Activated B cell treated with CpG ODN at 0.5 μM for 24 hours (primary cell): Measurements from ENCODE around the gene CERK. TPM values are rescaled to one million over a fixed set of nuclear protein-coding genes. Genes with fewer than 3 reads are reported as not detected.

ENCODE experiments used
- ATAC-seq: fragments of 200-7000 bp; cut with Tn5 transposase; one replicate; pipeline ENCODE4 v1.10.0; 2021; ENCODE audit warnings: low read depth, mild to moderate bottlenecking, moderate library complexity
- CTCF ChIA-PET: fragments of 350-600 bp; sonication (Branson Sonifier 250); formaldehyde crosslinking; loops from one replicate; lab custom pipeline; 2021; ENCODE audit warnings: antibody characterized with exemption; lab: Charles Lee
- POLR2A ChIA-PET: fragments of 350-600 bp; sonication (Branson Sonifier 250); formaldehyde crosslinking; loops from one replicate; lab custom pipeline; 2021; ENCODE audit warnings: antibody characterized with exemption; lab: Charles Lee
- DNase-seq: peaks from one replicate; pipeline ENCODE4 v3.0.0; 2022
- H3K27ac Mint-ChIP-seq: one replicate; pipeline ENCODE4 v1.8.0; 2020; ENCODE audit warnings: mixed read lengths
- H3K27me3 Mint-ChIP-seq: one replicate; pipeline ENCODE4 v1.8.0; 2021; ENCODE audit warnings: mixed read lengths
- H3K36me3 Mint-ChIP-seq: one replicate; pipeline ENCODE4 v1.8.0; 2021; ENCODE audit warnings: low read depth, mixed read lengths
- H3K4me1 Mint-ChIP-seq: one replicate; pipeline ENCODE4 v1.8.0; 2021; ENCODE audit warnings: mixed read lengths
- H3K4me3 Mint-ChIP-seq: one replicate; pipeline ENCODE4 v1.8.0; 2020; ENCODE audit warnings: mild to moderate bottlenecking, mixed read lengths
- H3K9me3 Mint-ChIP-seq: one replicate; pipeline ENCODE4 v1.8.0; 2020; ENCODE audit warnings: mixed read lengths
- intact Hi-C: fragments of 100-400 bp; cut with micrococcal nuclease; formaldehyde crosslinking; loops from one replicate; pipeline ENCODE4 v1.15.1; 2024
- total RNA-seq: library from RNA; stranded (reverse); gene quantifications from 2 replicates; pipeline ENCODE4 v1.2.3, GENCODE V29; 2022
- TF ChIP-seq, protein P1 (sequence below): fragments of 200-600 bp; IDR thresholded peaks from one replicate; pipeline ENCODE4 v1.8.0; 2022; ENCODE audit warnings: antibody characterized with exemption, mild to moderate bottlenecking

CERK gene
- total RNA-seq, 1 donor from 2014 or later: 13.8 TPM

DNA sequence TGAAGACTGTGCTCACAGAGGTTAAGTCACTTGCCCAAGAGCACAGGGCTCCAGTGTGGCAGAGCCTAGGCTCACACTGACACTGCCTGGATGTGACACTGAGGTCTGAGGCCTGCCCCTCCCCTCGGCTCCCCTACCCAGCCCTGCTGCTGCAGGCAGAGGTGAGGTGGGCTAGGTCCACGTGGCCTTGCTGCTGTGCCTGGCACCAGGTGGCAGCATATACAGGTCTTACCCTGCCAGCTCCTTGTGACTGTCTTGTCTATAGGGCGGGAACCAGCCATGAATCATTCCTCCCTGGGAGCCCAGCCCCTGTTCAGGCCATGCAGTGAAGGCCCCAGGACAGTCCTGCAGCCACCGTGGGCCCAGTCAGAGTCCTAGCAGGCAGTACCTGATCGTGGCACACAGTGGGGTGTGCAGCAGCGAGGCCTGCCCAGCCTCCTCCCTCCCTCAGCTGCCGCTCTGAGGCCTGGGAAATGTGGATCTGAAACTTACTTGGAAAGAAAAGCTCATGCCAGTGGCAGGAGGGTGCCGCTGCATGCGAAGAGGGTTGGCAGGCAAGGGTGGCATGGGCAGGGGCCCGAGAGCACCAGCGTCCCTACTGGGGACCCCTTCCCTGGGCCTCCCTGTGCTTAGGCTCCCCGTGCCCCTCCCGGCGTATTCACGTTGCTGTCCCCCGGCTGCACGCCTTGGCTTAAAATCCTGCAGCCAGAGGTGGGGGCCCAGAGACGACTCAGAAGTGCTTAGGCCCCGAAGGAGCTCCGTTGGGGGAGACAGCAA lies 1.2 kb upstream of the CERK start:
- POLR2A ChIA-PET: interaction anchor here (0.5 to 3.3 kb wide), 8 partner anchors 20 to 176 kb away, joined by 3 to 28 read pairs (median 4); partner anchors contain the start of gene TBC1D22A
- peak; percentile 63 for ATAC-seq
- CTCF ChIA-PET: interaction anchor here (1.1 to 2.9 kb wide), 8 partner anchors 10 to 176 kb away, joined by 3 to 25 read pairs (median 6); partner anchors contain the start of gene TBC1D22A
- Mint-ChIP-seq H3K4me3 (peak overlapping the region; percentile 78), H3K4me1 (peaks cover 39% of the 10 kb centered on the region), H3K9me3 (no peaks in the 10 kb centered on the region), H3K36me3 (no peaks in the 10 kb centered on the region), H3K27me3 (no peaks in the 10 kb centered on the region), H3K27ac (no peak overlapping the region)
- intact Hi-C loops: loop anchor here (1.0 to 10.0 kb wide), 8 partner anchors 35 to 1754 kb away; partner anchors contain the start of gene PPARA
- peak; percentile 53 for DNase-seq
- TF ChIP-seq, protein P1, sequence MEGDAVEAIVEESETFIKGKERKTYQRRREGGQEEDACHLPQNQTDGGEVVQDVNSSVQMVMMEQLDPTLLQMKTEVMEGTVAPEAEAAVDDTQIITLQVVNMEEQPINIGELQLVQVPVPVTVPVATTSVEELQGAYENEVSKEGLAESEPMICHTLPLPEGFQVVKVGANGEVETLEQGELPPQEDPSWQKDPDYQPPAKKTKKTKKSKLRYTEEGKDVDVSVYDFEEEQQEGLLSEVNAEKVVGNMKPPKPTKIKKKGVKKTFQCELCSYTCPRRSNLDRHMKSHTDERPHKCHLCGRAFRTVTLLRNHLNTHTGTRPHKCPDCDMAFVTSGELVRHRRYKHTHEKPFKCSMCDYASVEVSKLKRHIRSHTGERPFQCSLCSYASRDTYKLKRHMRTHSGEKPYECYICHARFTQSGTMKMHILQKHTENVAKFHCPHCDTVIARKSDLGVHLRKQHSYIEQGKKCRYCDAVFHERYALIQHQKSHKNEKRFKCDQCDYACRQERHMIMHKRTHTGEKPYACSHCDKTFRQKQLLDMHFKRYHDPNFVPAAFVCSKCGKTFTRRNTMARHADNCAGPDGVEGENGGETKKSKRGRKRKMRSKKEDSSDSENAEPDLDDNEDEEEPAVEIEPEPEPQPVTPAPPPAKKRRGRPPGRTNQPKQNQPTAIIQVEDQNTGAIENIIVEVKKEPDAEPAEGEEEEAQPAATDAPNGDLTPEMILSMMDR: peak; percentile 14

- DNase-seq (no peak), ATAC-seq (no peak)
- no peaks in the 10 kb centered on the region for H3K9me3 Mint-ChIP-seq
Observed at GRCh38 chr22:46738647-46739093, 618 bp upstream of the CERK start.

GRCh38 chr22:46737105-46737975 lies 712 bp downstream of the CERK start:
- POLR2A ChIA-PET: interaction anchor here (2.6 kb wide), 1 partner anchor 25 kb away, joined by 14 read pairs; the partner anchor contains the start of gene TBC1D22A
- Mint-ChIP-seq H3K27ac (peak overlapping the region; percentile 82), H3K4me3 (peak overlapping the region; percentile 89), H3K9me3 (no peaks in the 10 kb centered on the region), H3K4me1 (peaks cover 42% of the 10 kb centered on the region), H3K36me3 (peaks cover 1% of the 10 kb centered on the region), H3K27me3 (no peaks in the 10 kb centered on the region)
- CTCF ChIA-PET: no interaction called here
- intact Hi-C loops: loop anchor here (5.0 to 10.0 kb wide), 3 partner anchors 230 to 585 kb away; partner anchors contain the start of gene PPARA
- DNase-seq: peak; percentile 50
- ATAC-seq: peak; percentile 7
- TF ChIP-seq, protein P1: no peak

More at GRCh38 chr22:46738647-46739093, 618 bp upstream of the CERK start:
- peaks cover 42% of the 10 kb centered on the region for H3K4me1 Mint-ChIP-seq
- no peak overlapping the region for H3K27ac Mint-ChIP-seq
- intact Hi-C loops: loop anchor here (1.0 to 10.0 kb wide), 9 partner anchors 24 to 1754 kb away; partner anchors contain the start of genes PPARA and TBC1D22A
- H3K4me3 Mint-ChIP-seq: peak overlapping the region; percentile 78
- no peaks in the 10 kb centered on the region for H3K36me3 Mint-ChIP-seq
- H3K27me3 Mint-ChIP-seq: no peaks in the 10 kb centered on the region
- TF ChIP-seq, protein P1: no peak
- CTCF ChIA-PET: interaction anchor here (1.1 to 2.9 kb wide), 8 partner anchors 10 to 175 kb away, joined by 3 to 25 read pairs (median 6); partner anchors contain the start of gene TBC1D22A
- POLR2A ChIA-PET: interaction anchor here (0.5 to 3.3 kb wide), 8 partner anchors 20 to 175 kb away, joined by 3 to 28 read pairs (median 4); partner anchors contain the start of gene TBC1D22A

DNA sequence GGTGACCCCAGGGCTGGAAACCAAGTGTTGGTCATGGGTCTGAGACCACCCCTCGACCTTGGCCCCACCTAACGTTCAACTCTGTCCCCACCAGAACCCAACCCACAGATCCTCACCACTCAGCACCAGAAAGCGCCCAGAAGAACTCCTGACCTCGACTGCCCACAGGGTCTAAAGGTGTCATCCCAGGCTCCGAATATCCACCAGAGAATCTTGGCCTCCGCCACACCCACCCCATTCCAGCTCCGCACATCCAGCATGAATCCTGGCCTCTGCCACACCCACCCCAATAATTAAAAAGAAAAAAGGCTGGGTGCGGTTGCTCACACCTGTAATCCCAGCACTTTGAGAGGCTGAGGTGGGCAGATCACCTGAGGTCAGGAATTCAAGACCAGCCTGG lies 1.3 kb downstream of the CERK start:
- POLR2A ChIA-PET: interaction anchor here (1.0 to 2.6 kb wide), 2 partner anchors 26 to 401 kb away, joined by 3 to 14 read pairs; partner anchors contain the start of genes TBC1D22A and TRMU
- peaks cover 45% of the 10 kb centered on the region for H3K4me1 Mint-ChIP-seq

More for the DNA sequence above, 1.3 kb downstream of the CERK start:
- Mint-ChIP-seq H3K27ac (peak overlapping the region; percentile 27), H3K36me3 (peaks cover 3% of the 10 kb centered on the region), H3K4me3 (peak overlapping the region; percentile 89), H3K27me3 (no peaks in the 10 kb centered on the region), H3K9me3 (no peaks in the 10 kb centered on the region)
- DNase-seq (no peak), ATAC-seq (no peak)
- CTCF ChIA-PET: interaction anchor here (1.5 to 1.6 kb wide), 2 partner anchors 26 to 66 kb away, joined by 4 to 7 read pairs; partner anchors contain the start of gene TBC1D22A
- TF ChIP-seq, protein P1: no peak
- intact Hi-C loops: loop anchor here (5.0 to 10.0 kb wide), 3 partner anchors 231 to 584 kb away; partner anchors contain the start of gene PPARA
